Measurements from ENCODE around the gene ZDHHC6. TPM values are rescaled to one million over a fixed set of nuclear protein-coding genes. Genes with fewer than 3 reads are reported as not detected.
"Not testable (repeated sequence)": the region's sequence is repeated elsewhere in the genome, so short reads cannot be mapped to it uniquely, and the experiment has no call there.

ZDHHC6 gene
- polyA plus RNA-seq, 1 experiment, result 37.5 TPM

- no peak overlapping the region for H3K4me3 ChIP-seq (ENCODE audit: low read depth, low read length)
- no peak for DNase-seq (ENCODE audit: low read depth, low spot score)
- H3K9me3 ChIP-seq (ENCODE audit: control insufficient read depth, insufficient read depth, low read length), result no peaks in the 10 kb centered on the region
- no peak overlapping the region for H3K27ac ChIP-seq (ENCODE audit: low read depth, low read length)
- H3K27me3 ChIP-seq (ENCODE audit: control insufficient read depth, insufficient read depth, low read length), result peaks cover 2% of the 10 kb centered on the region
- TF ChIP-seq, protein P1, sequence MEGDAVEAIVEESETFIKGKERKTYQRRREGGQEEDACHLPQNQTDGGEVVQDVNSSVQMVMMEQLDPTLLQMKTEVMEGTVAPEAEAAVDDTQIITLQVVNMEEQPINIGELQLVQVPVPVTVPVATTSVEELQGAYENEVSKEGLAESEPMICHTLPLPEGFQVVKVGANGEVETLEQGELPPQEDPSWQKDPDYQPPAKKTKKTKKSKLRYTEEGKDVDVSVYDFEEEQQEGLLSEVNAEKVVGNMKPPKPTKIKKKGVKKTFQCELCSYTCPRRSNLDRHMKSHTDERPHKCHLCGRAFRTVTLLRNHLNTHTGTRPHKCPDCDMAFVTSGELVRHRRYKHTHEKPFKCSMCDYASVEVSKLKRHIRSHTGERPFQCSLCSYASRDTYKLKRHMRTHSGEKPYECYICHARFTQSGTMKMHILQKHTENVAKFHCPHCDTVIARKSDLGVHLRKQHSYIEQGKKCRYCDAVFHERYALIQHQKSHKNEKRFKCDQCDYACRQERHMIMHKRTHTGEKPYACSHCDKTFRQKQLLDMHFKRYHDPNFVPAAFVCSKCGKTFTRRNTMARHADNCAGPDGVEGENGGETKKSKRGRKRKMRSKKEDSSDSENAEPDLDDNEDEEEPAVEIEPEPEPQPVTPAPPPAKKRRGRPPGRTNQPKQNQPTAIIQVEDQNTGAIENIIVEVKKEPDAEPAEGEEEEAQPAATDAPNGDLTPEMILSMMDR (IDR thresholded peaks at IDR 0.05; ENCODE audit: low read depth, low read length), result no peak
- ChIA-PET CTCF (no interaction called here), POLR2A (no interaction called here)
Measured at GRCh38 chr10:112407696-112408095, 39.0 kb downstream of the ZDHHC6 start.

GRCh38 chr10:112406806-112407205 is 39.9 kb downstream of the ZDHHC6 start:
- H3K9me3 ChIP-seq (ENCODE audit: control insufficient read depth, insufficient read depth, low read length); POLR2A ChIA-PET; H3K27me3 ChIP-seq (ENCODE audit: control insufficient read depth, insufficient read depth, low read length); H3K27ac ChIP-seq (ENCODE audit: low read depth, low read length); CTCF ChIA-PET; H3K4me3 ChIP-seq (ENCODE audit: low read depth, low read length); DNase-seq (ENCODE audit: low read depth, low spot score): not testable (repeated sequence)

DNA sequence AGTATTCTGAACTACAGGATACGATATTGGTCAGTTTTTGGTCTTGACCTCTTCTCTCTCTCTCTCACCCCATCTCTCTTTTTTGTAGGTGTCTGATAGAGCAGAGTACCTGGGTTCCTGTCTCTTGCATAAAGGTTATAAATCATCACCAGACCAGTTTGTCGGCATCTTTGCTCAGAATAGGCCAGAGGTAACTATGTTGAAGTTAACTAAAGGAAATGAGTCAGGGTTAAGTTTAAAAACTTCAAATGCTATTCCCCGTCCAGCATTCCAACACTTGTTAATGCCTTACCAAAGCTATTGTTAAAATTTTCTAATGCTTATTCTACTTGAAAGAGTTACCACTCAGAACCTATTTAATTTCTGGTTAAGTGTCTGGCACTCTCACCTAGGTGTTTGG is 42.1 kb downstream of the ZDHHC6 start:
- no peak for DNase-seq (ENCODE audit: low read depth, low spot score)
- no peak overlapping the region for H3K27ac ChIP-seq (ENCODE audit: low read depth, low read length)
- ChIA-PET POLR2A (no interaction called here), CTCF (no interaction called here)
- H3K4me3 ChIP-seq (ENCODE audit: low read depth, low read length), result no peak overlapping the region
- H3K27me3 ChIP-seq (ENCODE audit: control insufficient read depth, insufficient read depth, low read length), result peaks cover under 1% of the 10 kb centered on the region
- TF ChIP-seq, protein P1 (IDR thresholded peaks at IDR 0.05; ENCODE audit: low read depth, low read length), result no peak
- no peaks in the 10 kb centered on the region for H3K9me3 ChIP-seq (ENCODE audit: control insufficient read depth, insufficient read depth, low read length)

DNA sequence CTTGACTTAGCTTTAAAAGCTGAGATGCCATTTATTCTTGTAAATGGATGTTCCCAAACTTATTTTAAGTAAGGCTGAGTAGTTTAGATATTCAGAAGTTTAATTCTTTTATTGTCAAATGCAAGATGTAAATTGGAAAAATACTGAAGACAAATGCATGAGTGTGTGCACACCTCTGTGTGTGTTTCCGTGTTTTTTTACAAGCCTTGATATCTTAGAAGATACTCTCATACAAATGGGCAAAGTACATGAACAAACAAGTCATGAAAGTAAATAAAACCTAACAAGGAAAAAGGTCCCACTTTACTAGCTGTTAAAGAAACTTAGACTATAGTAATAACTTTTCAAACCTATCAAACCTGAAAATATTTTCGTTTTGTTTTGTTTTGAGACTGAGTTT is 43.8 kb downstream of the ZDHHC6 start:
- ChIA-PET POLR2A (no interaction called here), CTCF (no interaction called here)
- H3K27me3 ChIP-seq (ENCODE audit: control insufficient read depth, insufficient read depth, low read length), result no peaks in the 10 kb centered on the region
- DNase-seq (ENCODE audit: low read depth, low spot score), result no peak
- TF ChIP-seq, protein P1 (IDR thresholded peaks at IDR 0.05; ENCODE audit: low read depth, low read length), result no peak
- H3K4me3 ChIP-seq (ENCODE audit: low read depth, low read length), result no peak overlapping the region
- no peak overlapping the region for H3K27ac ChIP-seq (ENCODE audit: low read depth, low read length)
- H3K9me3 ChIP-seq (ENCODE audit: control insufficient read depth, insufficient read depth, low read length), result no peaks in the 10 kb centered on the region

DNA sequence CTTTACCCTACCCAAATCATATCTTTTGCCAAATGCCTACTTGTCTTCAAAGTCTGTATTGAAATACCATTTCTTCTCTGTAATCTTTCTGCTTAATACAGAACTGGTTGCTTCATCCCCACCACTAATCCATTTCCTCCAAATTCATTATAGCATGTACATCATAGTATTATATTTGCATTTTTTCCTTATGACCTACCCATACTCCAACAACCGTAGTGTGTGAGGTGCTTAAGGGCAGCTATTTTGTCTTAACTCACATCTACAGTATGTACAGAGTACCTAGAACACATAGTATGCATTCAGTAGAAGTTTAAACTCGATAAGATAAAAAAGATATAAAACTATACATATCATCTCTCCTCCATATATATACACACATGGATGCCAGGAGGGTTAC is 49.1 kb downstream of the ZDHHC6 start:
- TF ChIP-seq, protein P1 (IDR thresholded peaks at IDR 0.05; ENCODE audit: low read depth, low read length), result no peak
- no peak for DNase-seq (ENCODE audit: low read depth, low spot score)
- ChIA-PET POLR2A (no interaction called here), CTCF (interaction anchor here (0.5 kb wide), 1 partner anchor 1056 kb away, joined by 10 read pairs; no protein-coding TSS in a partner anchor)
- Histone ChIP-seq H3K27ac (ENCODE audit: low read depth, low read length) (no peak overlapping the region), H3K4me3 (ENCODE audit: low read depth, low read length) (no peak overlapping the region), H3K9me3 (ENCODE audit: control insufficient read depth, insufficient read depth, low read length) (no peaks in the 10 kb centered on the region), H3K27me3 (ENCODE audit: control insufficient read depth, insufficient read depth, low read length) (peaks cover 2% of the 10 kb centered on the region)

All from AG04450 (cell line).